ENCODE results near the gene CSTF1.

GRCh38 chr20:56426926-56427325 lies 34.5 kb downstream of the CSTF1 start:
- TF ChIP-seq CTCF (IDR thresholded peaks at IDR 0.05) (no peak), POLR2A (IDR thresholded peaks at IDR 0.05) (no peak), EP300 (IDR thresholded peaks at IDR 0.05) (no peak)

All from tibial nerve (tissue), 4 donors.